Osteocyte (in vitro differentiated cells): ENCODE data around the gene PIGN. TPM values are rescaled to one million over a fixed set of nuclear protein-coding genes. Genes with fewer than 3 reads are reported as not detected.
"Not testable (repeated sequence)": the region's sequence is repeated elsewhere in the genome, so short reads cannot be mapped to it uniquely, and the experiment has no call there.

Source experiments
- DNase-seq: peaks from one replicate; pipeline ENCODE4 v3.0.0; 2021; ENCODE audit warnings: mixed read lengths; ENCODE audit not compliant: unreplicated experiment; ENCODE audit errors: extremely low spot score
- H3K27ac Mint-ChIP-seq: one replicate; pipeline ENCODE4 v1.8.0; 2021; ENCODE audit warnings: mild to moderate bottlenecking, mixed read lengths; ENCODE audit not compliant: unreplicated experiment
- H3K27me3 Mint-ChIP-seq: one replicate; pipeline ENCODE4 v1.8.0; 2021; ENCODE audit warnings: mixed read lengths; ENCODE audit not compliant: unreplicated experiment
- H3K36me3 Mint-ChIP-seq: one replicate; pipeline ENCODE4 v1.8.0; 2021; ENCODE audit warnings: mixed read lengths; ENCODE audit not compliant: unreplicated experiment
- H3K4me1 Mint-ChIP-seq: one replicate; pipeline ENCODE4 v1.8.0; 2021; ENCODE audit warnings: mixed read lengths; ENCODE audit not compliant: unreplicated experiment
- H3K4me3 Mint-ChIP-seq: one replicate; pipeline ENCODE4 v1.8.0; 2021; ENCODE audit warnings: mild to moderate bottlenecking, moderate library complexity, mixed read lengths; ENCODE audit not compliant: unreplicated experiment
- H3K9me3 Mint-ChIP-seq: one replicate; pipeline ENCODE4 v1.8.0; 2021; ENCODE audit warnings: mixed read lengths; ENCODE audit not compliant: unreplicated experiment
- total RNA-seq: library from RNA; stranded (reverse); gene quantifications from 2 replicates; pipeline ENCODE4 v1.2.1, GENCODE V29; 2021
- TF ChIP-seq, protein P1 (sequence below): fragments of 200-600 bp; sonication (generic); IDR thresholded peaks from 2 replicates; pipeline ENCODE4 v1.5.0; 2021; ENCODE audit warnings: antibody characterized with exemption, mild to moderate bottlenecking, moderate library complexity

PIGN gene
- total RNA-seq, 1 donor from 2014 or later = 39.2 TPM

DNA sequence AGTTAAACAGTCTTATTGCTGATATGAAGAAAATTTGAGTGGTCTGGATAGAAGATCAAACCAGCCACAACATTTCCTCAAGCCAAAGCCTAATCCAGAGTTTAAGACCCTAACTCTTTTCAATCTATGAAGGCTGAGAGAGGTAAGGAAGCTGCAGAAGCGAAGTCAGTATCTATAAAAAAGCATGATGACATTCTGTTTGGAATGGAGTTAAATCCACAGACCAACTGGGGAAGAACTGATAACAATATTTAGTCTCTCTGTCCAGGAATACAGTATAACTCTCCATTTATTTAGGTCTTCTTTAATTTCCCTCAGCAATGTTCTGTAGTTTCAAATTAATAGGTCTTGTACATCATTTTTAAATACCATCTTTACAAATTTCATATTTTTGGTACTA, 16.0 kb downstream of the PIGN start:
- Mint-ChIP-seq H3K27me3 (no peaks in the 10 kb centered on the region), H3K4me3 (no peak overlapping the region), H3K36me3 (peaks cover 1% of the 10 kb centered on the region), H3K27ac (no peak overlapping the region), H3K4me1 (peaks cover 5% of the 10 kb centered on the region), H3K9me3 (no peaks in the 10 kb centered on the region)
- no peak for DNase-seq
- TF ChIP-seq, protein P1, sequence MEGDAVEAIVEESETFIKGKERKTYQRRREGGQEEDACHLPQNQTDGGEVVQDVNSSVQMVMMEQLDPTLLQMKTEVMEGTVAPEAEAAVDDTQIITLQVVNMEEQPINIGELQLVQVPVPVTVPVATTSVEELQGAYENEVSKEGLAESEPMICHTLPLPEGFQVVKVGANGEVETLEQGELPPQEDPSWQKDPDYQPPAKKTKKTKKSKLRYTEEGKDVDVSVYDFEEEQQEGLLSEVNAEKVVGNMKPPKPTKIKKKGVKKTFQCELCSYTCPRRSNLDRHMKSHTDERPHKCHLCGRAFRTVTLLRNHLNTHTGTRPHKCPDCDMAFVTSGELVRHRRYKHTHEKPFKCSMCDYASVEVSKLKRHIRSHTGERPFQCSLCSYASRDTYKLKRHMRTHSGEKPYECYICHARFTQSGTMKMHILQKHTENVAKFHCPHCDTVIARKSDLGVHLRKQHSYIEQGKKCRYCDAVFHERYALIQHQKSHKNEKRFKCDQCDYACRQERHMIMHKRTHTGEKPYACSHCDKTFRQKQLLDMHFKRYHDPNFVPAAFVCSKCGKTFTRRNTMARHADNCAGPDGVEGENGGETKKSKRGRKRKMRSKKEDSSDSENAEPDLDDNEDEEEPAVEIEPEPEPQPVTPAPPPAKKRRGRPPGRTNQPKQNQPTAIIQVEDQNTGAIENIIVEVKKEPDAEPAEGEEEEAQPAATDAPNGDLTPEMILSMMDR = no peak

DNA sequence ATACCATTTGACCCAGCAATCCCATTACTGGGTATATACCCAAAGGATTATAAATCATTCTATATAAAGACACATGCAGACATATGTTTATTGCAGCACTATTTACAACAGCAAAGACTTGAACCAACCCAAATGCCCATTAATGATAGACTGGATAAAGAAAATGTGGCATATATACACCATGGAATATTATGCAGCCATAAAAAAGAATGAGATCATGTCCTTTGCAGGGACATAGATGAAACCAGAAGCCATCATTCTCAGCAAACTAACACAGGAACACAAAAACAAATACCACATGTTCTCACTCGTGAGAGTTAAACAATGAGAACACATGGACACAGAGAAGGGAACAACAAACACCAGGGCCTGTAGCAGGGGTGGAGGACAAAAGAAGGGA, 20.3 kb downstream of the PIGN start:
- H3K27ac Mint-ChIP-seq, DNase-seq, H3K4me3 Mint-ChIP-seq, H3K27me3 Mint-ChIP-seq, H3K36me3 Mint-ChIP-seq, H3K9me3 Mint-ChIP-seq: not testable (repeated sequence)
- peaks cover 12% of the 10 kb centered on the region for H3K4me1 Mint-ChIP-seq

DNA sequence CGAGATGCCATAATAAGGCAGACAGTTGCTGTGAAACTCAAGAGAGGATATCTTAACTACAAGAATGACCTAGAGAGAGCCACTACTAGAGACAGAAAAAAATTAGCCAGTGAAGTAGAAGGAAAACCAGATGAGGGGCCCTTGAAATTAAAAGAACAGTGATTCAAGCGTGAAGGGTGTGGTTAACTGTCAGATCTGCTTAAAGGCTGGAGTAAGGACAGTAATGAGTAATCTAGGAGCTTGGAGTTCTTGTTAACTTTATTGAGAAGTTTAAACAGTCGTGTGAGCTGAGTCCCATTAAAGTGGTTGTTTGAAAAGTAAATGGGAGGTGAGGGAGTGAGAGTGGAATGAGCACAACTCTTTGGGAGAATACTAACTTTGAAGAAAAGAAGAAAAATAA, 21.3 kb downstream of the PIGN start:
- DNase-seq = no peak
- Mint-ChIP-seq H3K4me1 (peaks cover 12% of the 10 kb centered on the region), H3K4me3 (no peak overlapping the region), H3K9me3 (no peaks in the 10 kb centered on the region), H3K36me3 (no peaks in the 10 kb centered on the region), H3K27ac (no peak overlapping the region), H3K27me3 (no peaks in the 10 kb centered on the region)
- TF ChIP-seq, protein P1 = no peak

DNA sequence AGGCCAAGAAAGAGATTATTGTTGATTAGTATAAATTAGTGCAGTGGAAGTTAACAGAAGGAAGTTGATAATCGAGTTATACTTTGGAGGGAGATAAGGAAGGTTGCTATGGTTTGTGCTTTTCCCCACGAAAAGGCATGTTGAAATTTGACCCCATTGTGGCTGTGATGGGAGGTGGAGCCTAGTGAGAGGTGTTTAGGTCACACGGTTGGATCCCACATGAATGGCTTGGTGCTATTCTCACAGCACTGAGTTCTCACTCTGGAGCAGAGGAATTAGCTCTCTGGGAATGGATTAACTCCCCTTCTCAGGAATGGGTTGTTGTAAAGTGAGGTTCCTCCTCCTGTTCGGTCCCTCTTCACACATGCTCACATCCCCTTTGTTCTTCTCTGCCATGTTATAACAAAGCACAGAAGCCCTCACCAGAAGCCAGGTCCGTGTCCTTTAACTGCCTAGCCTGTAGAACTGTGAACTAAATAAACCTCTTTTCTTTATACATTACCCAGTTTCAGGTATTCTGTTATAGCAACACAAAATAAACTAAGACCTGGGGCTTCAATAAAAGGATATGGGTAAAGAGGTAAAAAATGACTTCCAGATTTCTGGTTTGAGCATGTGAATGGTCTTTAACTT, 21.9 kb downstream of the PIGN start:
- Mint-ChIP-seq H3K36me3 (no peaks in the 10 kb centered on the region), H3K4me3 (no peak overlapping the region), H3K27me3 (no peaks in the 10 kb centered on the region), H3K4me1 (peaks cover 12% of the 10 kb centered on the region), H3K27ac (no peak overlapping the region), H3K9me3 (no peaks in the 10 kb centered on the region)
- TF ChIP-seq, protein P1 = no peak
- no peak for DNase-seq

DNA sequence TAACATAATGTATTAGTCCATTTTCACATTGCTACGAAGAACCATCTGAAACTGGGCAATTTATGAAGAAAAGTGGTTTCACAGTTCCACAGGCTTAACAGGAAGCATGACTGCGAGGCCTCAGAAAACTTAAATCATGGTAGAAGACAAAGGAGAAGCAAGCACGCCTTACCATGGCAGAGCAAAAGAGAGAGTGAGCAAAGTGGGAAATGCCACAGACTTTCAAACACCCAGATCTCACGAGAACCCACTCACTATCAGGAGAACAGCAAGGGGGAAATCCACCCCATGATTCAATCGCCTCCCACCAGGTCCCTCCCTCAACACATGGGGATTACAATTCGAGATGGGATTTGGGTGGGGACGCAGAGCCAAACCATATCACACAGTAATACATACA, 22.5 kb downstream of the PIGN start:
- Mint-ChIP-seq H3K4me1 (peaks cover 11% of the 10 kb centered on the region), H3K36me3 (peaks cover 3% of the 10 kb centered on the region), H3K27ac (no peak overlapping the region), H3K9me3 (no peaks in the 10 kb centered on the region), H3K4me3 (no peak overlapping the region), H3K27me3 (no peaks in the 10 kb centered on the region)
- TF ChIP-seq, protein P1 = no peak
- DNase-seq = no peak

DNA sequence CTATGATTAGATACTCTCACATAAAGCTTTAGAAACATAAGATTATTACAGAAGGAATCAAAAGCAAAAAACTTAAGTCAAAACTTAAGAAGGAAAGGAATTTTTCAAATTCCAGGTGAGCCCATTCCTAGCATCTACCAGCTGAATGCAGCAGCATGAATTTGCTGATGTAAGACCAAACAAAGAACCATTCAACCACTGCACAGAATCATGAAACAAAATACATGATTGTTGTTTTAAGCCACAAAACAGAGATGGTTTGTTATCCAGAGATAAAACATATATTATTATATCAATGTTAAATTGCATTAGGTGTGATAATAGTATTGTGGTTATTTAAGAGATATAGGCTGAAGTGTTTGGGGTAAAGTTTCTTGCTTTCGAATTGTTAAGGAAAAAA, 29.0 kb downstream of the PIGN start:
- TF ChIP-seq, protein P1 = no peak
- DNase-seq = no peak

More for the DNA sequence above, 29.0 kb downstream of the PIGN start:
- Mint-ChIP-seq H3K4me3 (no peak overlapping the region), H3K36me3 (peaks cover 18% of the 10 kb centered on the region), H3K9me3 (no peaks in the 10 kb centered on the region), H3K27me3 (no peaks in the 10 kb centered on the region), H3K27ac (no peak overlapping the region), H3K4me1 (peaks cover 5% of the 10 kb centered on the region)
